Measurements from ENCODE around the gene AHNAK2. TPM values are rescaled to one million over a fixed set of nuclear protein-coding genes. Genes with fewer than 3 reads are reported as not detected.

Gene AHNAK2
- total RNA-seq, 1 donor from 2014 or later, result 1.1 TPM

DNA sequence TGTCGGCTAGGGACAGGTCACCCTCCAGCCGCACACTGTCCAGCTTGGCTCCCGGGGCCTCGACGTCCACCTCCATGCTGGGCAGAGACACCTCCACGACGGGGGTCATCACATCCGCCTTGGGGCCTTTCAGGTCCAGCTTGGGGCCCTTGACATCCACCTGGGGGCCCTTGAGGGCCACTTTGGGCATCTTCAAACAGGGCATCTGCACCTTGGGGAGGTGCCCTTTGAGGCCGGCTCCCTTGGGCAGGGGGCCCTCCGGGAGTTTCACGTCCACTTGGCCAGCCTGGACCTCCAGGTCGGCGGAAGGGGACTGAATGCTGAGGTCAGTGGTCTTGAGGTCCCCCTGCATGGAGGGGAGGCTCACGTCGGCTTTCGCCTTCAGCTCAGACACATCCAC is 35.6 kb downstream of the AHNAK2 start:
- Mint-ChIP-seq H3K36me3 (ENCODE audit: insufficient read depth) (no peaks in the 10 kb centered on the region), H3K4me1 (ENCODE audit: low read depth) (no peaks in the 10 kb centered on the region), H3K9me3 (ENCODE audit: low read depth) (no peaks in the 10 kb centered on the region), H3K27ac (no peak overlapping the region), H3K27me3 (peaks cover 35% of the 10 kb centered on the region), H3K4me3 (ENCODE audit: low read depth) (no peak overlapping the region)
- TF ChIP-seq, protein P1, sequence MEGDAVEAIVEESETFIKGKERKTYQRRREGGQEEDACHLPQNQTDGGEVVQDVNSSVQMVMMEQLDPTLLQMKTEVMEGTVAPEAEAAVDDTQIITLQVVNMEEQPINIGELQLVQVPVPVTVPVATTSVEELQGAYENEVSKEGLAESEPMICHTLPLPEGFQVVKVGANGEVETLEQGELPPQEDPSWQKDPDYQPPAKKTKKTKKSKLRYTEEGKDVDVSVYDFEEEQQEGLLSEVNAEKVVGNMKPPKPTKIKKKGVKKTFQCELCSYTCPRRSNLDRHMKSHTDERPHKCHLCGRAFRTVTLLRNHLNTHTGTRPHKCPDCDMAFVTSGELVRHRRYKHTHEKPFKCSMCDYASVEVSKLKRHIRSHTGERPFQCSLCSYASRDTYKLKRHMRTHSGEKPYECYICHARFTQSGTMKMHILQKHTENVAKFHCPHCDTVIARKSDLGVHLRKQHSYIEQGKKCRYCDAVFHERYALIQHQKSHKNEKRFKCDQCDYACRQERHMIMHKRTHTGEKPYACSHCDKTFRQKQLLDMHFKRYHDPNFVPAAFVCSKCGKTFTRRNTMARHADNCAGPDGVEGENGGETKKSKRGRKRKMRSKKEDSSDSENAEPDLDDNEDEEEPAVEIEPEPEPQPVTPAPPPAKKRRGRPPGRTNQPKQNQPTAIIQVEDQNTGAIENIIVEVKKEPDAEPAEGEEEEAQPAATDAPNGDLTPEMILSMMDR (IDR thresholded peaks at IDR 0.05; ENCODE audit: unreplicated experiment), result no peak
- DNase-seq (ENCODE audit: low spot score, unreplicated experiment), result no peak

DNA sequence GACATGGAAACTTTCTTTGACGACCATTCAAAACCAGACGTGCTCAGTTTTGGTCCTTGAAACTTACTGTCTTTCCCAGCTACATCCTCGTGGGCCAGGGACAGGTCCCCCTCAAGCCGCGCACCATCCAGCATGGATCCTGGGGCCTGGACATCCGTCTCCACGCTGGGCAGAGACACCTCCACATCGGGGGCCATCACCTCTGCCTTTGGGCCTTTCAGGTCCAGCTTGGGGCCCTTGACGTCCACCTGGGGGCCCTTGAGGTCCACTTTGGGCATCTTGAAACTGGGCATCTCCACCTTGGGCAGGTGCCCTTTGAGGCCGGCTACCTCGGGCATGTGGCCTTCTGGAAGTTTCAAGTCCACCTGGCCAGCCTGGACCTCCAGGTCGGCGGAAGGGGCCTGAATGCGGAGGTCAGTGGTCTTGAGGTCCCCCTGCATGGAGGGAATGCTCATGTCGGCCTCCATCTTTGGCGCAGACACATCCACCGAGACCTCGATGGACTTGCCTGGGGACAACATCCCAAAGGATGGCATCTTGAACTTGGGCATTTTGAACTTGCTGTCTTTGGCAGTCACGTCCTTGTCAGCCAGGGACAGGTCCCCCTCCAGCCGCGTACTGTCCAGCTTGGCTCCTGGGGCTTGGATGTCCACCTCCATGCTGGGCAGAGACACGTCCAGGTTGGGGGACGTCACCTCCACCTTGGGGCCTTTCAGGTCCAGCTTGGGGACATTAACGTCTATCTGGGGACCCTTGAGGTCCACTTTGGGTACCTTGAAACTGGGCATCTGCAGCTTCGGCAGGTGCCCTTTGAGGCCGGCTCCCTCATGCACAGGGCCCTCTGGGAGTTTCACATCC is 36.4 kb downstream of the AHNAK2 start:
- Mint-ChIP-seq H3K27me3 (peaks cover 44% of the 10 kb centered on the region), H3K4me3 (ENCODE audit: low read depth) (no peak overlapping the region), H3K36me3 (ENCODE audit: insufficient read depth) (no peaks in the 10 kb centered on the region), H3K9me3 (ENCODE audit: low read depth) (no peaks in the 10 kb centered on the region), H3K27ac (no peak overlapping the region), H3K4me1 (ENCODE audit: low read depth) (no peaks in the 10 kb centered on the region)
- no peak for DNase-seq (ENCODE audit: low spot score, unreplicated experiment)
- TF ChIP-seq, protein P1 (IDR thresholded peaks at IDR 0.05; ENCODE audit: unreplicated experiment), result no peak

DNA sequence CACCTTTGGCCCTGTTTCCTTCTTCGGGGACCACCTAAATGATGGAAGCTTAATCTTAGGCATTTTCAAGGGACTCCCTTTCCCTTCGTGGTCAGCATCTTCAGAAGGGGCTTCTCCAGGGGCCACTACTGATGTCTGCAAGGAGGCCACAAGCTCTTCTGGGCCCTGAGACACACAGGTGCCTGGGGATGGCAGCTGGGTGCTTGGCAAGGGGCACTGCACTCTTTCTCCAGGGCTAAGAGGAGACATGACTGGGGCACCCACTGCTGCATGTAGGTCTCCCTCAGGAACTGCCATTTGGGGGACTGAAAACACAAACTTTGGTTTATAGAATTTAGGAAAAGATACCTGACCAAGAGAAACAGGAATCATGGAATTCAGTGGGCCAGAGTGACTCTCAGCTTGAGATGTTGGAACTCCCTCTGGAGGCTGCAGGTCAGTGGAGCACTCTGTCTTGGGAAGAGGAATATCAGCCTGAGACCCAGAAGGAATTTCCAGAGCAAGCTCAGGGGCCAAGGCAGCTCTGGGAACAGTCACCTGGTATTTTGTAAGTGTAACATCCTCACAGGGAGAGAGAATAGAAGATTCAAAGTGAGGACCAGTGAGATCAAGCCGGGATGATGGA is 37.5 kb downstream of the AHNAK2 start:
- Mint-ChIP-seq H3K27ac (no peak overlapping the region), H3K27me3 (peaks cover 53% of the 10 kb centered on the region), H3K9me3 (ENCODE audit: low read depth) (no peaks in the 10 kb centered on the region), H3K36me3 (ENCODE audit: insufficient read depth) (no peaks in the 10 kb centered on the region), H3K4me3 (ENCODE audit: low read depth) (no peak overlapping the region), H3K4me1 (ENCODE audit: low read depth) (no peaks in the 10 kb centered on the region)
- DNase-seq (ENCODE audit: low spot score, unreplicated experiment), result no peak
- TF ChIP-seq, protein P1 (IDR thresholded peaks at IDR 0.05; ENCODE audit: unreplicated experiment), result peak; percentile 40

DNA sequence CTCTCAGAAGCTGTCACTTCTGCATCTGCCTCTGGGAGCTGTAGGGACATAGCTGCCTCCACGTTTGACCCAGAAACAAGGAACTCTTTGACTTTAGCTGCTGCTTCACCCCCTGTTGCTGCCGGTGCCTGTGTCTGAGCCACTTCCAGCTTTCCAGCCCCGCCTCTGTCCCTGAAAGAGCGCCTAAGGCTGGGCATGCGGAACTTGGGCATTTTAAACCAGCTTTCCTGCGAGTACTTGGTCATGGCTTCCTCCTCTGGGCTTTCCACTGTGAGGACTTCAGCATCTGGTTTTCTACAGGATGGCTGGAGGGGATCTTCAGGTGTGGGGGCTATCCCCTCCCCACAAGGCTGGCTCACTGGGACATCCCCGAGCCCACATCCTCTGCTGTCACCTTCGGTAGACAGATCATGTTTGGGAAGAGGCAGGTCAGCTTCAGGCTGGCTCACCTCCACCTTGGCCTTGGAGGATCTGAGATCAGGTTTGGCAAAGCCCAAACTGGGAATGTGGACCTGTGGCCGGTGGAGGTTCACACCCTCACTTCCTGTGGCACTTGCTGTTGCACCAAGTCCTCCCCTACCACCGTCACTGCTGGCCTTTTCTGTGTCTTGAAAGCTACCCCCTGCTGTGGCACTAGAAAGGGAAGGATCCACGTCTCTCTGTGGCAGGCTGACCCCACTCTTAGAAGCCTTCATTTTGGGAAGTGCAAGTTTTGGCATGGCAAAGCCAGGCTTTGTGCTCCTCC is 38.3 kb downstream of the AHNAK2 start:
- H3K36me3 Mint-ChIP-seq (ENCODE audit: insufficient read depth), result no peaks in the 10 kb centered on the region
- H3K9me3 Mint-ChIP-seq (ENCODE audit: low read depth), result no peaks in the 10 kb centered on the region
- no peak overlapping the region for H3K4me3 Mint-ChIP-seq (ENCODE audit: low read depth)
- H3K27me3 Mint-ChIP-seq, result peaks cover 60% of the 10 kb centered on the region
- H3K27ac Mint-ChIP-seq, result no peak overlapping the region
- no peaks in the 10 kb centered on the region for H3K4me1 Mint-ChIP-seq (ENCODE audit: low read depth)
- no peak for DNase-seq (ENCODE audit: low spot score, unreplicated experiment)
- TF ChIP-seq, protein P1 (IDR thresholded peaks at IDR 0.05; ENCODE audit: unreplicated experiment), result no peak

DNA sequence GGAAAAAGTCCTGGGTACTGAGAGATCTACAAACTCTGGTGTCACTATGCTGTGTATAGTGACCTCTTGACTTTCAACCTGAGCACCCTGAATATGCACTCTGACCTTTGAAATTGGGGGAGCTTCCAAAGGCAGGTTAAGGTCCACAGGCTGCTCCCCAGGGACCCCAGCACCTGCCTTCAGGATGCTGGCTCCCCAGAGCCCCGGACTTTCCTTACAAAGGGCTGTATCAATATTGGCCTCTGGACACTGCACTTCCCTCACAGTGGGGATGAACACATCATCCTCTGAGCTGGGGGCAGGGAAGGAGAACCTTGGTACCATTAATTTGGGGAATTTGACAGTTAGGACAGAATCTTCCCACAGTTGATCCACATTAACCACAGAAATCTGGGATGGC is 39.2 kb downstream of the AHNAK2 start:
- Mint-ChIP-seq H3K27me3 (peaks cover 68% of the 10 kb centered on the region), H3K4me1 (ENCODE audit: low read depth) (peaks cover 2% of the 10 kb centered on the region), H3K4me3 (ENCODE audit: low read depth) (no peak overlapping the region), H3K36me3 (ENCODE audit: insufficient read depth) (no peaks in the 10 kb centered on the region), H3K27ac (no peak overlapping the region), H3K9me3 (ENCODE audit: low read depth) (no peaks in the 10 kb centered on the region)
- TF ChIP-seq, protein P1 (IDR thresholded peaks at IDR 0.05; ENCODE audit: unreplicated experiment), result no peak
- no peak for DNase-seq (ENCODE audit: low spot score, unreplicated experiment)

All from progenitor cell of endocrine pancreas (in vitro differentiated cells).